ENCODE data around the gene SBNO2.

The SBNO2 gene

DNA sequence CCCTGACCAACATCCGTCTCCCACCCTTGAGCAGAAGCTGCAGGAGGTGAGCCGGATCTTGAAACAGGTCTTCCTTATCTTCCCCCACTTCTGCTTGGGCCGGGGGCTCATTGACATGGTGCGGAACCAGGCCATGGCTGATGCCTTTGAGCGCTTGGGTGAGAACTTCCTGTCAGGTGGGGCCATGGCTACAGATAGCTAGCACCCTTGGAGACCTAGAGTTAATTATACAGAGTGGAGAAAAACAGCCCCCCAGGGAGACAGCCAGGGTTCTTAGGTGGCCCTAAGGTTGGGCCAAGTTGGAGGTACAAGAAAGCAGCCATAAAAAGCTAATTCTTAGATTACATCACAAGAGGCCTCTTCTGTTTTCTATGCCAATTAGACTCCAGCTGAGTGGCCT is 116.0 kb downstream of the SBNO2 start:
- no peak for DNase-seq (ENCODE audit: low spot score)

Measured in globus pallidus (tissue), 1 donor.